Stimulated activated CD4-positive, alpha-beta T cell treated with anti-CD3 and anti-CD28 coated beads, Interleukin-4, amount 100 ng/mL, for 24 hours (primary cell): Measurements from ENCODE around the gene POU3F2.

Experiments used
- DNase-seq: peaks from one replicate; pipeline ENCODE4 v3.0.0-alpha.2; 2020

Gene POU3F2

DNA sequence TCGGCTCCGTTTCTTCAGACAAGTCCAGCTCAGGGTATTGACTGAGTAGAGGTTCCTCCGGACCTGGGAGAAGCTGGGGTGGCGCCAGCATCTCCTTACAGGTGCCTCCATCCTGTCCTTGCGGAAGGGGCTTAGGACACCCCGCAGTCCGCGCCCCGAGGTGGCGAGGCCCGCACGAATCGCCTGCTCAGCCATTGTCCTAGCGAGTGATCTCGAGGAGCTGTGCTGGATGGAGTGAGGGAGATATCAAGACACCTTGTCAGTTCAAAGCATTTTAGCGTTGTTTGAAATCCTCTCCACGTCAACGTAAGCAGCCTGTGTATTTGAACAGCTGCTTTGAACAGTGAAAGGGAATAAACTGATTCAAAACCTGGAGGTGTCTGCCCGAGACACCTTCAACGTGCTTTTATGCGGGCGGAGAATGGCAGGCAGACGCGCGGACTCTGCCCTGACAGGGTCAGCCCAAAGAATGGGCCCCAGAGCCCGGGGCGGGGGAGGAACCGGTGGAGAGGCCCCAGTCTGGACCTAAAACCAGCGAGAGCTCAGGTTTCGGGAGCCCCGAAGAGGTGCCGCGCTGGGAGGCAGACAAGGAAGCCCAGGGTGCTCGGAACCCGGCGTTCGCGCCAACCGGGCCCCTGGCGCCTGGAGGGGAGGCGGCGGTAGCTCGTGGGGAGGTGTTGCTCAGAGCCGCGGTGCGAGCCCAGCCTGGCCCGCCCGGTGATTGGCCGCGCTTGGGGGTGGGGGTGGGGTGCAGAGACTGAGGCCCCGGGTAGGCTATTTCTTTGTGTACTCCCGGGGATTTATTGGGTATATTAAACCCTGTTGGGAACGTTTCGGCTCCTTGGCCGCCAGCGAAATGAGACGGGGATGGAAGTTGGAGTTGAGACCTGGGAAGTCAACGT, 3.1 kb upstream of the POU3F2 start:
- no peak for DNase-seq

DNA sequence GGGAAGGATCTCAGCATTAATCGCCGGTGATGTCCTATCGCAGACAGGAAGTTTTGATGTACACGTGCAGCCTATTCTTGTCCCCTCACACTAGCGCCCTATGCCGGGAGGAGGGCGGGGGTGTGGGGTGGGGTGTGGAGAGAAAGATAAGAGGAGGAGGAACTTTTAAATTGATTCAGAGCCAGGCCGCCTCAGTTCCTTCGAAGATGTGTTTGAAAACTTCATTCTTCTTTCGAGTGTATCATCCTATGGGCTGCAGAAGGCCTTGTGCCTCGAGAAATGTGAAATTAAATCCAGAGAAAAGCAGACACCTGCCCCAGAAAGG, 2.5 kb upstream of the POU3F2 start:
- DNase-seq = no peak

DNA sequence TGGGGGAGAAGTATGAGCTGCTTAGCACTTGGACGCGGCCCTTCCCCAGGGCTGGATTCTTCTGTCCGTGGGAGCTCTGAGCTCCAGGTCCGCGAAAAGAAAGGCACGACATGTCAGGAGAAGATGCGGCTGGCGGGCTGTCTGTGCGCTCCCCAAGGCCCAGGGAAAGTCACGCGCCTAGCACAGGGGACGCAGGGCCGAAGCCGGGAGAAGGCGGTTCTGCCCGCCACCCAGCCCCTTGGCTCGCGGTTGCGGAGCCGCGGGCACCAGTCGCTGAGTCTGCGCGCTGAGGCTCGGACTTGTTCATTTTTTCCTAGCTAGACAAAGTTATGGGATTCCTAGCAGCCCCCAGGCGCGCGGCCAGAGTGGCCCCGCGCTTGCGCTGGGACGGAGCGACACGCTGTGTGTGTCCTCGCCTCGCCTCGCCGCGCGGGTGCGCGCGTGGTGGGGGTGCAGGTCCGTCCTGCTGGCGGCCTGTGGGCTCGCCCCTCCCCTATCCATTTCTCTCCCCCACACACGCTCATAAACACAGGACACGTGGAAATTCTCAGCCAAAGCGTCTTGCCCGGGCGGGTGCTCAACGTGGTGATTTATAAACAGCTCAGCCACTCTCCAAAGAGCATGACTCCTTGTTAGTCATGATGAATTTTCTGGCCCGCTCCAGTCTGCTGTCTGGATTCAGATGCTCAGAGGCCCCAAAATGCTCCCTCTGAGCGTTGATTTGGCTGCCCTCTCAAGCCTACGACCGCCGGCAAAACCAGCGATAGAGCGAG, 1.9 kb upstream of the POU3F2 start:
- no peak for DNase-seq

DNA sequence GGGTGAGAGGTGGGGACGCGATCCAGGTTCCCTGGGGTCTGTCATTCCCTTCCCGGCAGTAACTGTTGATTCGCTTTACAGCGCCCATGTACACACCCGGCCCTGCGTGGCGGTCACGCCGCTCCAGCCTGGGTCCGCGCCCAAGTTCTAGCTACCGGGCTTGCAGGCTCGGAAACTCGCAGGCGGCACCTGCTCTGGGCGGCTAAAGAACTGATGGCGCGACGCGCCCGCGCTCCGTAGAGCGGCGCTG, 1.4 kb upstream of the POU3F2 start:
- DNase-seq = no peak

DNA sequence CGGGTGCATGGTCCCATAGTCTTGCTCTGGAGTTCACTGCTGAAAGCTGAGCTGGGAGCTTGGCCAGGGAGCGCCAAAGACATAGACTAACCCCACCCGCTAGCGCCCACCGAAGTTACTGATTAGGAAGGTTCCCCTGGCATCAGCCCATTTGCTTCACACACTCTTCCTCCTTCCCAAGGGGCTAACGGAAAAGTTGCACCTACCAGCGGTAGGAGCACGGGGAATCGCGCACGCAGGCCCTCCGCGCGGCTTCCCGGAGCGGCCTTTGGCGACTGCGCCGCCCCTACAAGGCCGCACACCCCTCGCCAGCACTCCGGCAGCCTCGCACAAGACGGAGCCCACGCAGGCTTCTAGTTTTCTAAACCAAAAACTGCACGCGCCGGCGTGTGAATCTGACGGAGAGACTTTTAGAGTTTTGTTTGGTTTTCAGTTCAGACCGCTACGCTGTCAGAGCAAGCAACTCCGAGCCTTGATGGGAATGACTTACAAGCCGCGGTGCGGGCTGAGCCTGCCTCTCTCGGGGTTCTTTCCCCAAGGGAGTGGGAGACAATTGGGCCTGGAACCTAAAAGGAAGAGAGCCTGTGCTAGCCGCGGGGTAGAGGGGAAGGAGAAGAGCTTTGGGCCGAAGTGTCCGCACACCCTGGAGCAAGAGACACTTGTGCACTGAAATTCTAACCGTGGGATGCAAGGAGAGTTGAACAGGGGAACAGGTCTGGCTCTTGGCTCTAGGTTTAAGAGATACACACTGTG, 891 bp upstream of the POU3F2 start:
- no peak for DNase-seq

DNA sequence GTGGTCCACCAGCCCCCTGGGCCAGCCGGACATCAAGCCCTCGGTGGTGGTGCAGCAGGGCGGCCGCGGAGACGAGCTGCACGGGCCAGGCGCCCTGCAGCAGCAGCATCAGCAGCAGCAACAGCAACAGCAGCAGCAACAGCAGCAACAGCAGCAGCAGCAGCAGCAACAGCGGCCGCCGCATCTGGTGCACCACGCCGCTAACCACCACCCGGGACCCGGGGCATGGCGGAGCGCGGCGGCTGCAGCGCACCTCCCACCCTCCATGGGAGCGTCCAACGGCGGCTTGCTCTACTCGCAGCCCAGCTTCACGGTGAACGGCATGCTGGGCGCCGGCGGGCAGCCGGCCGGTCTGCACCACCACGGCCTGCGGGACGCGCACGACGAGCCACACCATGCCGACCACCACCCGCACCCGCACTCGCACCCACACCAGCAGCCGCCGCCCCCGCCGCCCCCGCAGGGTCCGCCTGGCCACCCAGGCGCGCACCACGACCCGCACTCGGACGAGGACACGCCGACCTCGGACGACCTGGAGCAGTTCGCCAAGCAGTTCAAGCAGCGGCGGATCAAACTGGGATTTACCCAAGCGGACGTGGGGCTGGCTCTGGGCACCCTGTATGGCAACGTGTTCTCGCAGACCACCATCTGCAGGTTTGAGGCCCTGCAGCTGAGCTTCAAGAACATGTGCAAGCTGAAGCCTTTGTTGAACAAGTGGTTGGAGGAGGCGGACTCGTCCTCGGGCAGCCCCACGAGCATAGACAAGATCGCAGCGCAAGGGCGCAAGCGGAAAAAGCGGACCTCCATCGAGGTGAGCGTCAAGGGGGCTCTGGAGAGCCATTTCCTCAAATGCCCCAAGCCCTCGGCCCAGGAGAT, 1.0 kb downstream of the POU3F2 start:
- DNase-seq = no peak

DNA sequence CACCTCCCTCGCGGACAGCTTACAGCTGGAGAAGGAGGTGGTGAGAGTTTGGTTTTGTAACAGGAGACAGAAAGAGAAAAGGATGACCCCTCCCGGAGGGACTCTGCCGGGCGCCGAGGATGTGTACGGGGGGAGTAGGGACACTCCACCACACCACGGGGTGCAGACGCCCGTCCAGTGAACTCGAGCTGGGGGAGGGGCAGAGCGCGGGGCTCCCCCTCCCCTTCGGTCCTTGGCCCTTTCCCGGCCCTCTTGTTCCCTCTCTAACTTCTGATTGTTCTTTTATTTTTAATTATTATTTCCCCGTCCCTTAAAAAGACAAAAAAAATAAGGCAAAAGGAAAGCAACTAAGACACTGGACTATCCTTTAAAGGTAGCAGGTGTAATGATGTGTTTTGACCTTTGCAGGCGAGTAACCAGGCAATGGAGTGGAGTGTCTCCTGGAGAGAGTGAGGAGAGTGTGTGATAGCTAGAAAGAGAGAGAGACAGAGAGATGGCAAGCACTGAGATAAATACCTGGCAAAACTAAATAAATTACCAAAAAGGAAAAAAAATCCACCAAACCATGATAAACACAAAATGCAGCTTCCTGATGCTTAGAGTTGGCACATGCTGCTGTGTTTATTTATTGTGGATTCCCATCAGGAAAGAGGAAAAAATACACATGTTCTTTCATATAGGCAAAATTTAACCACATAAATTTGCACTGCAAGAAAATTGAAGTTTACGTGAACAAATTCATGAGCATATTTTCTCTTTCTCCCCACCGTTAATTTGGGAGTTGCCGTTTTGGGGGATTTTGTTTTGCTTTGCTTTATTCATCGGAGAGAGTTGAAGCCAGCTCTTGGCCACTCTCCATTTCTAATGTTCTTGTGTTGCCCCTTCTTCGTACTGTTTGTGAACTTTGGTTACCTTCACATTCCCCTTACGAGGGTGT, 1.9 kb downstream of the POU3F2 start:
- no peak for DNase-seq

DNA sequence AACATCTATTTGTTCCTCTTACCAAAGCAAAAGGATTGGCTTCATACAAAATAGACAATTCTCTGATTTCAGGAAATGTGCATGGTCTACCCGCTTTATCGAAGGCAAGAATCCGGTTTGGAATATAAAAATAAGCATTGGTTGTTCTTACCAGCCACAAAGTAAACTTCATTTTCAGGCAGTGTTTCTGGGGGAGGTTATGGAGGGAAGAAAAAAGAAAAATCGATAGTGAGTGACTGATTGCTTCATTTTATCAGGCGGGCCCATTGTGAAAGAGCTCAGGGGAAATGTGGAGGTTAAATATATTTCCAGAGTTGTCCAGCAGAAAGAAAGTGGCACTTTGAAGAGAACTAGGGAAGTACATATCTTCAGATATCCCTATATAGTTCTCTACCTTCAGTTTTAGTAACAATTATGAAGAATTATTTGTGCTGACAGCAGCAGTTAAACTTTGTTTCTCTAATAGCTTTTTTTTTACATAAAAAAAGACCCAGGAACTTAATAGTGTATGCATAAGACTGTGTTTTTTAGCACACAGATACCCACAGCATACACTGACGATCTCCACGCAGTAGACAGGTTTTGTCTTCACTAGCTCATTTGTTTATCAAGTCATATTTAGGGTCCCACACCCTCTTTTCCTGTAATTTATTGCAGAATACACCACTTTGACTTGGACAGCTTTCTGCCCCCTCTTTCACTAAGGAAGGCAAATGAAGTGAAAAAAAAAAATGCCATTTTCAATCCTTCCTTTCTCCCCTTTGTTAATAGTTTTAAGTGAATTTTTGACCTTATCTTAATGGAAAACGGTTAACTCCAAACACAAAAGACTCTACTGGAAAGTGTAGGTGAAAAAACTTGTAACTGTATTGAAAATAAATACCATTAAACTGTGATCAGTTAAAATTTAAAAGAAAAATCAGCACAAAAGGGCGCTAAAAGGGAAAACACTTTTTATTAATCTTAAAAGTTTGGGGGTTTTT, 2.9 kb downstream of the POU3F2 start:
- DNase-seq = no peak

DNA sequence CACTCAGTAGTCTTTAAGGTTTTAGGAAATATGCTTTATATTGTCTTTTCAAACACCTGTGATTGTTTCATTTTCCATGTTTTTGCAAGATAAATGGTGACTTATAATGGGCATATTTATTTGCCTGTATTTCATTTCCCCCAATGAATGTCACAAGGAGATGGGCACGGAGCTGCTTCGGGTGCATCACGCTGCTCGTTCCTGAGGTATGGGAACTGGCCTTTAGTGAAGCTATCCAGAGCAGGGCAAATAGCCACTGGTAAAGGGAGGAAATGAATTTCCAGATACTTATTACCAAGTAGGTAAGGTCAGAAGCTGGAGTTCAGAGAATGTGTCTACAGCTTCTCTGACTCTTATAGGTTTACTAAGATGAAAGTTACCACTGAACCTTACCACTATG, 3.7 kb downstream of the POU3F2 start:
- no peak for DNase-seq

DNA sequence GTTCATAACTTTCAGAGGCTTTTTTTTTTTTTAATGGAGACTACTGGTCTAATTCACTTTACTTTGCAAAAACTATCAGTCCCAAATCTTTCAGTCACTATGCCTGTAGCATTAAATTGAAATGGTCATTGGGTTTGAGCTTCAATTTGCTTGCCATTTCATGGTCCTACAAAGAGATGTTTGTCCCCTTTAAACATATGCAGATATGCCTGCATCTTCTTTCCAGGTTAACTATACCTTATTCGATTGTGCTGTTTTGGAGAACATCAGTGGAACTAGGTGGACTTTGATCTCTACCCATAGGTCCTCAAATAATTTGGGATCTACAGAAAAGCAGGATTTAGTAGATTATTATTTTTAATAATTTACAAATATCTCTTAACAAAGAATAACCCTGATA, 4.6 kb downstream of the POU3F2 start:
- no peak for DNase-seq

DNA sequence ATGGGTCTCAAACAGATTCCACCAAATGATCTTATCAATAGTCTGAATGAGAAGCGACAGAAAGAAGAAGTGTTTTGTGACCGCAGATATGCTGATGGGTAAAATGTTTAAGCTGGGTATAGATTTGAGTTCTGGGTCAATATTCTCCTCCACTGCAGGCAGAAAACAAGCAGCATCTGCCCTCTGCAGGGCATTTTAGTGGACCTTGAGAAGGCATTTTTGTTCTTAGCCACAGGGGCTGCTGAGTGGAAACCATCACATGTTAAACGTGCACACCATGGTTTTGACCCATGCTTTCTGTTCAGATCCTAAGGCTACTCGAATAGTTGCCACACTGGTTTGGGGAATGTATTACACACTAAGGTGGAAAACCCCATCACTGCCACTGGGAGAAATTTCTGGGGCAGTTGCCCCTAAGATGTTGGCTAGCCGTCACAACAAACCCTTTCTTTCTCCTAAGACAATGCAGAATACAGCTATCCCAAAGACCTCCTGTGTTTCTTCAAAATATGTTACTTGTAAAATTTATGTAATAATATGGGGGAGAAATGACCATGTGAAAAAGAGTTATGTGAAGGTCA, 5.5 kb downstream of the POU3F2 start:
- no peak for DNase-seq

DNA sequence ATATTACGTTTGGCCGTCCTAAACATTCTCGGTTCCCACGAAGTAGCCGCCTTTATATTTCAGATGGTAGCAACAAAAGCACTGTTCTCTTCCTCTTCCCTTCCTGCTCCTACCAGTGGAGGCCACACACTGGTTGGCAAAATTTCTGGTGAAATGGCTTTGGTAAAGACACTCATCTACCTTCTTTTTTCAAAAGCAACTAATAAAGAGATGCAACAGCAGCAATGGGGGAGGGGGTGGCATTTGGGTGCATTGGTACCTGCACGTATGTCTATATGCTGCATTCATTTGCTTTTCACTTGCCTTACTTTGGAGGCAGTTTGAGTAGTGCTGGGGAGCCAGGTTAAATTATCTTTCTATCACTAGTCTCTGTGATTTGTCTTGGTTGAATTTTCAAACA, 6.0 kb downstream of the POU3F2 start:
- no peak for DNase-seq

DNA sequence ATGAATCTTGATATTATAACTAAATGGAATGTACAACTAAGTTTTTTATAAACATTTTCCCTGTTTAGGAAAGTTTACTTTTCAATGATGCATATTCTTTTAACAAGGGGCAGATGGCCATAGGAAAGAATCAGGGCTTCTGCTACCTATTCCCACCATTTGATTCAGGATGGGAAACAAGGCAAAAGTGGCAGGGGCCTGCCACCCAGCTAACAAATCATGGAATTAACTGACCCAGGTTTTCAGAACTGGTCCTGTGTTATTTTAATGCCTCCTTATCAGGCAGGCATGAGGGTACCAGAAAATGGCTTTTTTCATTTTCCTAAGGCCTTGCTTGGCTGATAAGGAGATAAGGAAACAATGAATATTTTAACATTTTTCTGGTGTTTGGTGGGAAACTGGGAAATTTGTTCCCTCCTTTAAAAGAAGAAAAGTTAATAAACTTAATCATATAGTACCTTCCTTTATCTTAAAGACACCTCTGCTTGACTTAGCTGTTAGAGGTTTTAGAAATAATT, 6.7 kb downstream of the POU3F2 start:
- DNase-seq = no peak

DNA sequence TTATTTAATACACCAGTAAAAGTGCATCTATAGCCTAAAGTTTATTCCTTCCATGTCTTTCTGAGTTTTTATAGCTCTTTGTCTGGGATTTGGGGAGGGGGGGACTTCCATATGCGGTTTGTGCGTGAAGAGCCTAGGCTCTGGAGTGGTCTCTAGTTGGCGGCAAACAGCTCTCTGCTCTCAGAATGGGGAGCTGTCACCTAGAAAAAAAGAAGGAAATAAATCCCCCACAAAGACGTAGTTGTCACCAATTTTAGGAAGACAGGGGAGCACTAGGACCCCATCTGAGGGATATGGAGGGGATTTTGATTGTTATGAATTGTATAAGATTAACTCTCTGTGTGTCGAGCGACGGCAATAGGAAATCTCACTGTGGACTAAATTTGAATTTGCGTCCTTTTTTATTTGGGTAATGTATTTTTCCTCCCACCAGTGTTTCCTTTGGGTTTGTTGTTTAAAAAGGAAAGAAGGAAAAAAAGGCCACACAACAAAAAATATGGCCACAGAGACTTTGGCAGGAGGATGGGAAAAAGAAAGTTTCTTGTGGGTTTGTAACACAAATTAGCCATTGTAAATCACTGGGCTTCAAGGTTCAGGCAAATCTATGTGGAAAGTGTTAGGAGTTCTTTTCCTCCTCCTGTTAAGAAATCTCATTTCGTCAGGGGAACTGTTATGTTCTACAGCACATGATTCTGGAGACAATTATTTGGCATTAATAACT, 7.4 kb downstream of the POU3F2 start:
- no peak for DNase-seq

DNA sequence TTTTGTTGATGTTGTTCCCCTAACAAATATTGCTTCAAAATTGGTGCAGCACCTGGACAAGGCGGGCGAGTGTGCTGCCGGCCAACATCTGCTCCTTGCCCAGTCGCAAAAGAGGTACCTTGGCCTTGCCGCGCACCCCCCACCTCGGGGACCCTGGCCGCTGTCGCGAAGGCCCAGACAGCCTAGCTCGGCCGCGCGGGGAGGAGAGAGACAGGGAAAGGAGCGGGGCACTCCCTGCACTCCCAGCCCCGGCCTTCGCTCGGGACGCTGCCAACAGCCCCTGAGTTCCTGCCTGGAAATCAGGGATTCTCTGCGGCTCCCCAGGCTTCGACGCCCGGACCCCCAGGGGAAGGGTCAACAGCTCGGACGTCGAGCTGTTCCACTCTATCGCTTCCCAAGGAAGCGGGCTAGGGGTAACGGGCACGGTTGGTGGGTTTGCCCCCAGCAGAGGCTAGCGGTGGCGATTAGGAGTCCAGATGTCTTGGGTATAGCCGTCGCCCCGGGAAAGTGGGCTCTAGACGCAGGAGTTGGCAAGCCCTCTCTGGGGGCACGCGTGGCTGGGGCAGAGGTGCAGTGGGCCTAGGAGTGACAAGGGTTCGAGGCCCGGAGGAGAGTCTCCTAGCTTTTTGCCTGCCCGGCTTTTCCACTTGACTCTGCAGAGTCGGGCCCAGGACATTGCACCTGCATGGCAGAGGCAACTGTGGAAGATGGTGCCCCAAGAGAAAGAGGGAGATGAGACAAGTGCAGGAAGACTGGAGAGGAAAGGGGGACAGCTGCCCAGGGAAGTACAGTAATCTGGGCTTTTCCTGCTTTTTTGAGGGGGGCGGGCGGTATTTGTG, 8.2 kb downstream of the POU3F2 start:
- DNase-seq = no peak

DNA sequence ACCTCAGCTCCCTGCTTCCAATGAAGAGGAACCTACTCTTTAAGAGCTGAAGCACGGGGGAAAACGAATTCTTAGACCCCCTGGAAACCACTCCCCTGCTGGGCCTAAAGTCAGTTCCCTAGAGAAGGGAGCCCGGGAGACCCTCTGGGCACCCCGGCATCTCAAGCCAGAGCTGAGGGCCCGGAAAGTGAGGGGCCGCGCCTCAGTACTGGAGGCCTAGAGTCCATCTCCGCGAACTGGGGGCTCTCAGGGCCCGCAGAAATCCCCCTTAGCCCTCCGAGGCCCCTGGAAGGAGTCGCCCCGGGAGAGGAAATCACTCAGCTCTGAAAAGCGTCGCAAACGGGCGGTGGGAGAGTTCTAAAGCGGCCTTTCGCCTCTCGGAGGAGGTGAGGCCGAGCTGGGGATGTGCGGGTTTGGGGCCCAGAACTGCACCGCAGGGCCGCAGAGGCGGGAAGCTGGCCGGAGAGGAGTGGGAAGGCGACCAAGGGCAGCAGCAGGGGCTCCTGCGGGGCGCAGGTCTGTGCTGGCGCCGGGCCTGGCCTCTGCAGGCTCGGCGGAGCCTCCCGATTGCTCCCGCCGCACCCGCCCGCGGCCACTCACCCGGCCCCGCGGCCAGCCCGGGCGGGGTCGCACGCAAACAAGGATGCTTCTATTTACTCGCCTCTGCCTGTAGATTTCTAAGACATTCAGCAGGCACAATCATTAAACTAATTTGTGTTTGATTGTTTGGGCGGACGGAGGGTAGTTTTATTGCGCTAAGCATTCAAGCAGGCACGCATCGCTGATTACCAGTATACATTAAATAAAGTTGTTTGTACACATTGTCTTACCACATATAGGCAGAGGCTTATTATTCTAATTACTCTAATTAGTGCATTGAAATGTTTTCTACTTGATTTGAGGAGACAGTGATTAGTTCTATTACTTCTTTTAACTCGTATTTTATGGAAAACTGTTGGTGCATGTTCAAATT, 9.2 kb downstream of the POU3F2 start:
- DNase-seq = no peak
